DND-41 (cell line): ENCODE results near the gene CMSS1.

ENCODE experiments used
- EZH2 ChIP-seq: IDR thresholded peaks from 3 replicates; pipeline ENCODE4 v1.6.1; 2012; ENCODE audit warnings: borderline replicate concordance, low read depth, mild to moderate bottlenecking, moderate library complexity, low read length, inconsistent platforms; ENCODE audit not compliant: severe bottlenecking
- TF ChIP-seq, protein P1 (sequence below): IDR thresholded peaks from 2 replicates; pipeline ENCODE4 v1.5.1; 2012; ENCODE audit warnings: borderline replicate concordance, low read length, moderate library complexity, mild to moderate bottlenecking; ENCODE audit not compliant: poor library complexity, severe bottlenecking; ENCODE audit errors: extremely low read depth

- TF ChIP-seq, protein P1, sequence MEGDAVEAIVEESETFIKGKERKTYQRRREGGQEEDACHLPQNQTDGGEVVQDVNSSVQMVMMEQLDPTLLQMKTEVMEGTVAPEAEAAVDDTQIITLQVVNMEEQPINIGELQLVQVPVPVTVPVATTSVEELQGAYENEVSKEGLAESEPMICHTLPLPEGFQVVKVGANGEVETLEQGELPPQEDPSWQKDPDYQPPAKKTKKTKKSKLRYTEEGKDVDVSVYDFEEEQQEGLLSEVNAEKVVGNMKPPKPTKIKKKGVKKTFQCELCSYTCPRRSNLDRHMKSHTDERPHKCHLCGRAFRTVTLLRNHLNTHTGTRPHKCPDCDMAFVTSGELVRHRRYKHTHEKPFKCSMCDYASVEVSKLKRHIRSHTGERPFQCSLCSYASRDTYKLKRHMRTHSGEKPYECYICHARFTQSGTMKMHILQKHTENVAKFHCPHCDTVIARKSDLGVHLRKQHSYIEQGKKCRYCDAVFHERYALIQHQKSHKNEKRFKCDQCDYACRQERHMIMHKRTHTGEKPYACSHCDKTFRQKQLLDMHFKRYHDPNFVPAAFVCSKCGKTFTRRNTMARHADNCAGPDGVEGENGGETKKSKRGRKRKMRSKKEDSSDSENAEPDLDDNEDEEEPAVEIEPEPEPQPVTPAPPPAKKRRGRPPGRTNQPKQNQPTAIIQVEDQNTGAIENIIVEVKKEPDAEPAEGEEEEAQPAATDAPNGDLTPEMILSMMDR: no peak
- TF ChIP-seq EZH2: no peak
These were observed 341.3 kb downstream of the CMSS1 start for GRCh38 chr3:100158918-100159330.
